ENCODE results near the gene APLNR.

APLNR gene

GRCh38 chr11:57269571-57270021 is 32.5 kb upstream of the APLNR start:
- H3K9me3 ChIP-seq (ENCODE audit: insufficient read depth, low read length): peaks cover 12% of the 10 kb centered on the region; the same call in 1 of the 2 replicates
- no peak overlapping the region for H3K4me2 ChIP-seq (ENCODE audit: low read length)
- H3K27me3 ChIP-seq (ENCODE audit: low read depth, low read length): peaks cover 12% of the 10 kb centered on the region
- no peaks in the 10 kb centered on the region for H3K79me2 ChIP-seq (ENCODE audit: low read length)
- H2AFZ ChIP-seq (ENCODE audit: low read depth, low read length): no peak overlapping the region
- H4K20me1 ChIP-seq (ENCODE audit: insufficient read depth, low read length): no peaks in the 10 kb centered on the region
- no peak overlapping the region for H3K27ac ChIP-seq (ENCODE audit: low read length)
- H3K36me3 ChIP-seq (replicated peaks; ENCODE audit: low read depth, low read length): no peaks in the 10 kb centered on the region
- no peak overlapping the region for H3K9ac ChIP-seq (ENCODE audit: low read length)
- no peak for TF ChIP-seq CTCF (IDR thresholded peaks at IDR 0.05; ENCODE audit: low read depth, low read length)
- no peak for TF ChIP-seq EZH2phosphoT487 (IDR thresholded peaks at IDR 0.05; ENCODE audit: low read depth)
- H3K4me1 ChIP-seq (ENCODE audit: low read length): no peaks in the 10 kb centered on the region
- H3K4me3 ChIP-seq (ENCODE audit: low read length): no peak overlapping the region

DNA sequence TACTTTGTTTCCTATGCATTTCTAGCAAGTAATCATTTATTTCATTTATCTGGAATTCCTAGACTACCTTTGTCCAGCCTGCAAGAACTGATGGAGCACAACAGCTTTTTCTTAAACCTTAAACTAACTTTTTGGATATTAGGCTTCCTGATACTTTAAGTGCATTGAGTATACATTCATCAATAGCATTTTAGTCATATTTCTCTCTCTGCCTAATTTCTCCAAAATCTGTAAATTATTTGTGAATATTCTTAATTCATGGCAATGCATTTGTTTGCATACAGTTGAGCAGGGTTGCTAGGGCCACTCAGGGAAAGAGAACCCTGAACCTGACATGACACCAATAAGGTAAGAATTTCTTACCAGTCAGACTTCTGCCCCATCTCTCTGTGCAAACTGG is 29.1 kb upstream of the APLNR start:
- Histone ChIP-seq H3K27ac (ENCODE audit: low read length) (no peak overlapping the region), H3K4me1 (ENCODE audit: low read length) (no peaks in the 10 kb centered on the region), H2AFZ (ENCODE audit: low read depth, low read length) (no peak overlapping the region), H3K9me3 (ENCODE audit: insufficient read depth, low read length) (peaks cover 12% of the 10 kb centered on the region; the same call in 1 of the 2 replicates), H3K4me2 (ENCODE audit: low read length) (no peak overlapping the region), H4K20me1 (ENCODE audit: insufficient read depth, low read length) (no peaks in the 10 kb centered on the region), H3K4me3 (ENCODE audit: low read length) (no peak overlapping the region), H3K36me3 (replicated peaks; ENCODE audit: low read depth, low read length) (no peaks in the 10 kb centered on the region), H3K79me2 (ENCODE audit: low read length) (no peaks in the 10 kb centered on the region), H3K9ac (ENCODE audit: low read length) (no peak overlapping the region), H3K27me3 (ENCODE audit: low read depth, low read length) (peaks cover 12% of the 10 kb centered on the region)
- TF ChIP-seq EZH2phosphoT487 (IDR thresholded peaks at IDR 0.05; ENCODE audit: low read depth) (no peak), CTCF (IDR thresholded peaks at IDR 0.05; ENCODE audit: low read depth, low read length) (no peak)

DNA sequence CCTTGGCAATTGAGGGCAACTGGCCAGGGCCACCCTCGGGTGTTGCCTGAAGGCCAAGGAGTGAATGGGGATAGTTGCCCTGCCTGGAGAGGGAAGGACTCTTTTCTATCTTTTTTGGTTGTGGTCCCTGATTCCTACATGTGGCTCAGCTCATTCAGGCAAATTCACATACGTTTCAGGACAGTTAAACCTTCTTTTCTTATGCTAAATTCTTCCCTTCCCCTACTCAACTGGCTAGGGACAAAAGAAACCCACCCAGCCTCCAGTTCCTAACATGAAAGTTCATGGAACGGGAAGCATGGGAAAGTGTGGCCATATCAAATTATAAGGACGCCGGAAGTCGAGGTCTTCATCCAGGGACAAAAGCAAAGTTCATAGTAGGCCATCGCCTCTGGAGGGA is 26.3 kb upstream of the APLNR start:
- TF ChIP-seq CTCF (IDR thresholded peaks at IDR 0.05; ENCODE audit: low read depth, low read length) (no peak), EZH2phosphoT487 (IDR thresholded peaks at IDR 0.05; ENCODE audit: low read depth) (no peak)
- Histone ChIP-seq H3K79me2 (ENCODE audit: low read length) (no peaks in the 10 kb centered on the region), H3K36me3 (replicated peaks; ENCODE audit: low read depth, low read length) (no peaks in the 10 kb centered on the region), H3K4me1 (ENCODE audit: low read length) (no peaks in the 10 kb centered on the region), H3K4me3 (ENCODE audit: low read length) (no peak overlapping the region), H3K9me3 (ENCODE audit: insufficient read depth, low read length) (peaks cover 12% of the 10 kb centered on the region; the same call in 1 of the 2 replicates), H2AFZ (ENCODE audit: low read depth, low read length) (no peak overlapping the region), H3K9ac (ENCODE audit: low read length) (no peak overlapping the region), H3K27me3 (ENCODE audit: low read depth, low read length) (no peaks in the 10 kb centered on the region), H3K4me2 (ENCODE audit: low read length) (no peak overlapping the region), H3K27ac (ENCODE audit: low read length) (no peak overlapping the region), H4K20me1 (ENCODE audit: insufficient read depth, low read length) (no peaks in the 10 kb centered on the region)

DNA sequence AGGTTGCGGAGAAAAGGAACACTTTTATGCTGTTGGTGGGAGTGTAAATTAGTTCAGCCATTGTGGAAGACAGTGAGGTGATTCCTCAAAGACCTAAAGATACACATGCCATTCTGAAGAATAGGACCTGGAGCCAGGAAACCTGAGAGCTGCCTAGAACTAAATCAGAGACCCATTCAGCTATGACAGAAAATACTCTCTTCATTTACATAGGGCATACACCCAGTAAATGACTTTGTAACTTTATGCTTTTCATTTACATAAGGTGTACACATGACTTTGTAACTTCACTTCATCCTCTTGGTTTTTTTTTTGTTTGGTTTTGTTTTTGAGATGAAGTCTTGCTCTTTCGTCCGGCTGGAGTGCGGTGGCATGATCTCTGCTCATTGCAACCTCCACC is 25.1 kb upstream of the APLNR start:
- TF ChIP-seq EZH2phosphoT487 (IDR thresholded peaks at IDR 0.05; ENCODE audit: low read depth) (no peak), CTCF (IDR thresholded peaks at IDR 0.05; ENCODE audit: low read depth, low read length) (no peak)
- no peak overlapping the region for H3K9ac ChIP-seq (ENCODE audit: low read length)
- H3K4me3 ChIP-seq (ENCODE audit: low read length): no peak overlapping the region
- peaks cover 12% of the 10 kb centered on the region; the same call in 1 of the 2 replicates for H3K9me3 ChIP-seq (ENCODE audit: insufficient read depth, low read length)
- no peaks in the 10 kb centered on the region for H4K20me1 ChIP-seq (ENCODE audit: insufficient read depth, low read length)
- H3K27me3 ChIP-seq (ENCODE audit: low read depth, low read length): no peaks in the 10 kb centered on the region
- no peaks in the 10 kb centered on the region for H3K4me1 ChIP-seq (ENCODE audit: low read length)
- no peaks in the 10 kb centered on the region for H3K79me2 ChIP-seq (ENCODE audit: low read length)
- H2AFZ ChIP-seq (ENCODE audit: low read depth, low read length): no peak overlapping the region
- no peaks in the 10 kb centered on the region for H3K36me3 ChIP-seq (replicated peaks; ENCODE audit: low read depth, low read length)
- H3K27ac ChIP-seq (ENCODE audit: low read length): no peak overlapping the region
- H3K4me2 ChIP-seq (ENCODE audit: low read length): no peak overlapping the region

All from OCI-LY3 (cell line).